NB4 (cell line): ENCODE measurements around the gene FSTL4.

ENCODE experiments used
- DNase-seq: peaks from one replicate; pipeline ENCODE4 v3.0.0; 2010; ENCODE audit warnings: low read depth
- H3K4me3 ChIP-seq: one replicate; pipeline ENCODE4 v1.5.1; 2011; ENCODE audit warnings: mild to moderate bottlenecking, low read depth, low read length, moderate library complexity
- MYC ChIP-seq: IDR thresholded peaks from 2 replicates; pipeline ENCODE4 v1.6.1; 2011; ENCODE audit warnings: low read depth, low read length
- POLR2A ChIP-seq: IDR thresholded peaks from 2 replicates; pipeline ENCODE4 v1.6.1; 2011; ENCODE audit warnings: mild to moderate bottlenecking; ENCODE audit not compliant: insufficient read length; ENCODE audit errors: extremely low read depth
- TF ChIP-seq, protein P1 (sequence below): IDR thresholded peaks from one replicate; pipeline ENCODE4 v1.5.1; 2012; ENCODE audit warnings: low read depth, low read length
- TF ChIP-seq, protein P2 (sequence below): IDR thresholded peaks from 2 replicates; pipeline ENCODE4 v1.6.1; 2011; ENCODE audit warnings: low read depth, low read length

Gene FSTL4

DNA sequence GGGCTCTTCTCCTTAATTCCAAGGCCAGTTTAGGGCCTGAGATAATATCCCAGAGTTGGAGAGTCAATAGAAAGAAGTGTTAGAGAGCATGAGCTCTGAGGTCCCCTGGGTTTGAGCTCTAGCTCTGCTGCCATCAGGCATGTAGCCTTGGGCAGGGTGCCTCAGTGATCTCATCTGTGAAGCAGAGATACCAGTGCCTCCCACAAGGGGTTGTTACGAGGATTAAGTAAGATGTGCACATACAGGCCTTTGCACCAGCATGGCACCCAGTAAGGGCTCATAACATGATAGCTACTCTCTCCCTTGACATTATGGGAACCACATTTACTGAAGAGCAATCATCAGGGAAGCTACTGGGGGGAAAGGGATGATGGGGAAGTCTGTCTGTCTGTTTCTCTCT, 294.8 kb downstream of the FSTL4 start:
- peak; percentile 7 for DNase-seq
- TF ChIP-seq MYC (no peak), POLR2A (no peak)
- TF ChIP-seq, protein P1, sequence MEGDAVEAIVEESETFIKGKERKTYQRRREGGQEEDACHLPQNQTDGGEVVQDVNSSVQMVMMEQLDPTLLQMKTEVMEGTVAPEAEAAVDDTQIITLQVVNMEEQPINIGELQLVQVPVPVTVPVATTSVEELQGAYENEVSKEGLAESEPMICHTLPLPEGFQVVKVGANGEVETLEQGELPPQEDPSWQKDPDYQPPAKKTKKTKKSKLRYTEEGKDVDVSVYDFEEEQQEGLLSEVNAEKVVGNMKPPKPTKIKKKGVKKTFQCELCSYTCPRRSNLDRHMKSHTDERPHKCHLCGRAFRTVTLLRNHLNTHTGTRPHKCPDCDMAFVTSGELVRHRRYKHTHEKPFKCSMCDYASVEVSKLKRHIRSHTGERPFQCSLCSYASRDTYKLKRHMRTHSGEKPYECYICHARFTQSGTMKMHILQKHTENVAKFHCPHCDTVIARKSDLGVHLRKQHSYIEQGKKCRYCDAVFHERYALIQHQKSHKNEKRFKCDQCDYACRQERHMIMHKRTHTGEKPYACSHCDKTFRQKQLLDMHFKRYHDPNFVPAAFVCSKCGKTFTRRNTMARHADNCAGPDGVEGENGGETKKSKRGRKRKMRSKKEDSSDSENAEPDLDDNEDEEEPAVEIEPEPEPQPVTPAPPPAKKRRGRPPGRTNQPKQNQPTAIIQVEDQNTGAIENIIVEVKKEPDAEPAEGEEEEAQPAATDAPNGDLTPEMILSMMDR: no peak
- TF ChIP-seq, protein P2, sequence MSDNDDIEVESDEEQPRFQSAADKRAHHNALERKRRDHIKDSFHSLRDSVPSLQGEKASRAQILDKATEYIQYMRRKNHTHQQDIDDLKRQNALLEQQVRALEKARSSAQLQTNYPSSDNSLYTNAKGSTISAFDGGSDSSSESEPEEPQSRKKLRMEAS: no peak
- no peak overlapping the region for H3K4me3 ChIP-seq

DNA sequence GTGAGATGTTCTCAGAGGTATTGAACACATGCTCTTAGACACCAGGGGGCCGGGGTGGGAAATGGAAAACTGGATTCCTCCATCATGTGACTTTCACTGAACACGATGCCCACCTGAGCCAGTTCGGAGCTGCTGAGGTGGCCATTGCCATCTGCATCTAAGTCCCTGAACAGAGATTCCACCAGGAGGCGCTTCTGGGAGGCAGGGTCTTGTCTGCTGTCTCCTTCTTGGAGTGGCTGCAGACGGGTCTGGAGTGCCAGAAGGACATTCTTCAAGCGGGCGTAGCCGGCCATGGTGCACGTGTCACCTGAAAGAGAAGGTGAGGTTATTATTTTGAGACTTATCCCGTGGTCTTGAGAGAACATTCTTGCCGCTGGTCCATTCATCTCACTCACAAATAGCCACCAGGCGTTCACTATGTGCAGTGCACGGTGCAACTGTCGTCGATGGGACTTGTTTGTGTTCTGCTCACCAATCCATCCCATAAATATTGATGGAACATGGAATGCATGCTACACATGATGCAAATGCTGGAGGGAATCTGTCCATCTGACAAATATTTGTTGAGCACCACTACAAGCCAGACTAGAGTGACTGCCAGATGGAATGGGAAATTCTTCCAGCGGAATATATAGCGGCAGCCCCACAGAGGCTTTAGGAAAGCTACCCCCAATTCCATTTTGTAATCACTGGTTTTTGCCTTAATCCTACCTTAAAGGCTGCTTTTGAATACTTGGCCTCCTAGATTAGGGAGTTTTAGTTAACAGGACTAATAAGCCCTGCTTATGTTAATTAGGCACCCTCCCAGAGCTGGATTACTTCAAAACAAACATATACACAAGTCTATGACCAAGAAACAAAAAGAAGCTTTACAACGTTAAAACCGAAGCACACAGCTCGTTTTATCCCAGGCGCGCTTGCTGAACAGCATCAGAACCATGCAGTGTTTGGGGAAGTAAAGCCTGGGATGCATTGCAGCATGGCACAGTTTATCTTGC, 295.7 kb downstream of the FSTL4 start:
- TF ChIP-seq, protein P1: peak; percentile 34
- TF ChIP-seq, protein P2: no peak
- peak; percentile 22 for DNase-seq

DNA sequence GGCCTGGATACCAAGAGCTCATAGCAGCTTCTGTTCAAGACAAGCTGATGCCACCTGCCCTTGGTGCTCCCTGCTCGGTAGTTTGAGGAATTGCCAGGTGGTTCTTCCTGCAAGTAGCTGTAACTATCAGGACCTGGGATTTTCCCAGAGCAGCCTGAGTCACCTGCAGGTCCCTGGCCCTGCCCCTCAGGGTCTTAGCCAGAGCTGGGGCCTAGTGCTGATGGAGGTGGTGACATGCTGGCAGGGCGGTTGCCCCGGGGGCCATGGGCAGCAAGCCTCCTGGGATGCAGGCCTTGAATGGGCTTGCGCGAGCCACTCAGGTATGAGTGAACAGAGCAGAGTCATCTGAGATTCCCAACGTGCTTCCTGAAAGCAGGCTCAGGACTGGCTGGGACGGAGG, 298.3 kb downstream of the FSTL4 start:
- H3K4me3 ChIP-seq: no peak overlapping the region
- TF ChIP-seq, protein P1: no peak
- TF ChIP-seq MYC: no peak
- TF ChIP-seq, protein P2: no peak
- no peak for TF ChIP-seq POLR2A
- no peak for DNase-seq

More for the DNA sequence above, 295.7 kb downstream of the FSTL4 start:
- H3K4me3 ChIP-seq: no peak overlapping the region

DNA sequence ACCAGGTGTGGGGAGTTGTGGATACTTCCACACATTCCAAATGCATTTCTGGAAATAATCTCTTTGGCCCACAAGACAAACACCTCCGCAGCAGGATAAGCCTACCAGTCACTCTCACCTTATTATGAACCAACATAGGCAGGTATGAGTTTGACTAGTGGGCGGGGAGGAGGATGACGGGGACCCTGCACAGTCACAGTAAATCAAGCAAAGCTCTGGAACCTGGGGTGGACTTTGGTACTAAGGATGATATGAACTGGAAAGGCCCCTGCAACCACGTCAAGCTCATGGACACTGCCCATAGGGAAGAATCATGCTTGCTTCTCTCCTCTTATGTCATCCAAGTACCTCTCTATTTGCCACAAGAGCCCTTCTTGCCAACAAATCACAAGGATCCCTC, 301.2 kb downstream of the FSTL4 start:
- TF ChIP-seq MYC (no peak), POLR2A (no peak)
- TF ChIP-seq, protein P2: no peak
- TF ChIP-seq, protein P1: no peak
- DNase-seq: no peak
- no peak overlapping the region for H3K4me3 ChIP-seq

DNA sequence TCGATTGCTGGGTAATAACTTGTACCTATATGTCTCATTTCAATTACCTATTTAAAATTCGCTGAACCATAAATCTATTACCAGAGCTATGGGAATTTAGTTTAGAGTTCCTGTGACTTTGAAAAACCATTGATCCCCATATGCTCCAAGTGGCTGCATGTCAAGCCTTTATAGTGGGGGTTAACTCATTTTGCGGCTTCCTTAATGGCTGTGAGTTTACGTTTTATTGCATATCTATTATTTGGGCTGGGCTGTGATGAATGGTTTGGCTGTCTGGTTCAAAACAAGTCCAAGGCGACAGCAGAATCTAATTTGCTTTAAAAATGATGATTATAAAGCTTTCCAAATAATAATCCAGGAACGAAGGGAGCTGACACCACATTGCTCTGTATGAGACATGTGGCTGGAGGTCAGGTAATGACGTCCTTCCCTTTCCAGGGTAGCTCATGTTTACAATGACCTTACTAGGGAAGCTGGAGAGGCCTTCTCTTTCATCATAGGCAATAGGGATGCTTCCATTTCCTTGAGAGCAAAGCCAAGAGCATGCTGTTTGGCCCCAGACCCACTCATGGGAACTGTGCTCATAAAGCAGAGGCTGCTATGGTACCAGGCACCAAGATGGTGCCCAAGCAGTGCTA, 302.2 kb downstream of the FSTL4 start:
- H3K4me3 ChIP-seq: no peak overlapping the region
- TF ChIP-seq, protein P2: no peak
- TF ChIP-seq, protein P1: no peak
- no peak for TF ChIP-seq MYC
- TF ChIP-seq POLR2A: no peak
- DNase-seq: no peak
